ENCODE data around the gene PRKAR1B.

Gene PRKAR1B

GRCh38 chr7:509426-510130 lies 217.5 kb downstream of the PRKAR1B start:
- no peak for TF ChIP-seq CTCF (conservative IDR thresholded peaks at IDR 0.05)

GRCh38 chr7:508461-509170 lies 218.5 kb downstream of the PRKAR1B start:
- H3K27ac ChIP-seq = no peak overlapping the region
- no peak for TF ChIP-seq CTCF (conservative IDR thresholded peaks at IDR 0.05)

More at GRCh38 chr7:509426-510130, 217.5 kb downstream of the PRKAR1B start:
- no peak overlapping the region for H3K27ac ChIP-seq

- no peak for TF ChIP-seq CTCF (conservative IDR thresholded peaks at IDR 0.05)
- no peak overlapping the region for H3K27ac ChIP-seq
Measured at GRCh38 chr7:507623-508300, 219.3 kb downstream of the PRKAR1B start.

GRCh38 chr7:506921-507622 lies 220.0 kb downstream of the PRKAR1B start:
- TF ChIP-seq CTCF (conservative IDR thresholded peaks at IDR 0.05) = no peak

GRCh38 chr7:506391-506831 lies 220.7 kb downstream of the PRKAR1B start:
- TF ChIP-seq CTCF (conservative IDR thresholded peaks at IDR 0.05) = no peak
- no peak overlapping the region for H3K27ac ChIP-seq

More at GRCh38 chr7:506921-507622, 220.0 kb downstream of the PRKAR1B start:
- H3K27ac ChIP-seq = no peak overlapping the region

- TF ChIP-seq CTCF (conservative IDR thresholded peaks at IDR 0.05) = no peak
- H3K27ac ChIP-seq = no peak overlapping the region
Measured at GRCh38 chr7:505171-505570, 221.9 kb downstream of the PRKAR1B start.
